Activated CD8-positive, alpha-beta memory T cell treated with anti-CD3 and anti-CD28 coated beads, Interleukin-2, amount 50 U/mL, for 24 hours (primary cell): ENCODE data around the gene RGR.

Experiments used
- DNase-seq: peaks from one replicate; pipeline ENCODE4 v3.0.0-alpha.2; 2020; ENCODE audit errors: extremely low read depth

RGR gene

GRCh38 chr10:84221916-84222315 is 22.9 kb upstream of the RGR start:
- DNase-seq = no peak

GRCh38 chr10:84224411-84225028 is 20.3 kb upstream of the RGR start:
- no peak for DNase-seq

- no peak for DNase-seq
Observed at GRCh38 chr10:84225427-84226173, 19.3 kb upstream of the RGR start, which contains the start of gene LRIT2. Gene LRIT2 (minus strand): TSS chr10:84225544. CDS start chr10:84225520, 24 bp downstream.

- DNase-seq = no peak
Observed at GRCh38 chr10:84226616-84227015, 18.2 kb upstream of the RGR start.

GRCh38 chr10:84227810-84228209 is 17.0 kb upstream of the RGR start:
- no peak for DNase-seq

GRCh38 chr10:84230359-84230758 is 14.5 kb upstream of the RGR start:
- DNase-seq = no peak

GRCh38 chr10:84232376-84232775 is 12.5 kb upstream of the RGR start:
- DNase-seq = no peak

- DNase-seq = no peak
Observed at GRCh38 chr10:84233940-84234339, 10.9 kb upstream of the RGR start.

GRCh38 chr10:84234479-84234878 is 10.4 kb upstream of the RGR start:
- DNase-seq = no peak

- no peak for DNase-seq
Observed at GRCh38 chr10:84235096-84235495, 9.8 kb upstream of the RGR start.

- DNase-seq = no peak
Observed at GRCh38 chr10:84236807-84237198, 8.1 kb upstream of the RGR start.

GRCh38 chr10:84237199-84238051 is 7.4 kb upstream of the RGR start:
- DNase-seq = no peak

GRCh38 chr10:84238909-84239308 is 5.9 kb upstream of the RGR start:
- no peak for DNase-seq

GRCh38 chr10:84241185-84241790 is 3.6 kb upstream of the RGR start, which contains the start of gene LRIT1:
Gene LRIT1 (minus strand): TSS chr10:84241546. CDS start chr10:84241439, 107 bp downstream.
- no peak for DNase-seq

GRCh38 chr10:84243759-84244158 is 1.1 kb upstream of the RGR start:
- no peak for DNase-seq

- no peak for DNase-seq
Observed at GRCh38 chr10:84247496-84247895, 2.6 kb downstream of the RGR start.

- no peak for DNase-seq
Observed at GRCh38 chr10:84248794-84249193, 3.9 kb downstream of the RGR start.

- DNase-seq = no peak
Observed at GRCh38 chr10:84254552-84255478, 10.0 kb downstream of the RGR start.

GRCh38 chr10:84256510-84257342 is 11.9 kb downstream of the RGR start:
- DNase-seq = no peak
